VCaP (cell line): ENCODE data around the gene GTPBP2.

ENCODE experiments used
- H3K27ac ChIP-seq: fragments of 450-650 bp; 2 replicates; pipeline ENCODE4 v1.5.1; 2017
- TF ChIP-seq, protein P1 (sequence below): fragments of 450-650 bp; conservative IDR thresholded peaks from 2 replicates; pipeline ENCODE4 v1.5.1; 2017; ENCODE audit warnings: mild to moderate bottlenecking, moderate library complexity

GTPBP2 gene, protein sequence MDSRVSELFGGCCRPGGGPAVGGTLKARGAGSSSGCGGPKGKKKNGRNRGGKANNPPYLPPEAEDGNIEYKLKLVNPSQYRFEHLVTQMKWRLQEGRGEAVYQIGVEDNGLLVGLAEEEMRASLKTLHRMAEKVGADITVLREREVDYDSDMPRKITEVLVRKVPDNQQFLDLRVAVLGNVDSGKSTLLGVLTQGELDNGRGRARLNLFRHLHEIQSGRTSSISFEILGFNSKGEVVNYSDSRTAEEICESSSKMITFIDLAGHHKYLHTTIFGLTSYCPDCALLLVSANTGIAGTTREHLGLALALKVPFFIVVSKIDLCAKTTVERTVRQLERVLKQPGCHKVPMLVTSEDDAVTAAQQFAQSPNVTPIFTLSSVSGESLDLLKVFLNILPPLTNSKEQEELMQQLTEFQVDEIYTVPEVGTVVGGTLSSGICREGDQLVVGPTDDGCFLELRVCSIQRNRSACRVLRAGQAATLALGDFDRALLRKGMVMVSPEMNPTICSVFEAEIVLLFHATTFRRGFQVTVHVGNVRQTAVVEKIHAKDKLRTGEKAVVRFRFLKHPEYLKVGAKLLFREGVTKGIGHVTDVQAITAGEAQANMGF

DNA sequence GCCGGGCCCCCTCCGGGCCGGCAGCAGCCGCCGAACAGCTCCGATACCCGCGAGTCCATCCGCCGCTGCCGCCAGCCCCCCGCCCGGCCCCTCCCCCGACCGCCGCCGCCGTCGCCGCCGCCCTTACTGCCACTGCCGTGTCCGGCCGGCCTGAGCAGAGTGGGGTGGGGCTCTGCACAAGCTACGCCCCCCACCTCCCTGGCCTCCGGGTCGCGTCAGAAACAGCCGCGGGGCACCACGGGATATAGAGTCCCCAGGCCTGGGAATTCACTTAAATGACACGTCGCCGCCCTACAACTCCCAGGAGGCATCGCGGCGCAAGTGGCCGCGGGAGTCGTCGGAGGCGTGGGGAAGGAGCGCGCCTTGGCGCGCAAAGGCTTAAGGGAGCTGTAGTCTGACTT, at the start of gene GTPBP2:
GTPBP2 (minus strand) TSS at position 161 of the 401 bp plus-strand sequence; CDS start at position 59, 102 bp downstream.
- H3K27ac ChIP-seq, result peak within 1 kb of the TSS; percentile 93
- TF ChIP-seq, protein P1, sequence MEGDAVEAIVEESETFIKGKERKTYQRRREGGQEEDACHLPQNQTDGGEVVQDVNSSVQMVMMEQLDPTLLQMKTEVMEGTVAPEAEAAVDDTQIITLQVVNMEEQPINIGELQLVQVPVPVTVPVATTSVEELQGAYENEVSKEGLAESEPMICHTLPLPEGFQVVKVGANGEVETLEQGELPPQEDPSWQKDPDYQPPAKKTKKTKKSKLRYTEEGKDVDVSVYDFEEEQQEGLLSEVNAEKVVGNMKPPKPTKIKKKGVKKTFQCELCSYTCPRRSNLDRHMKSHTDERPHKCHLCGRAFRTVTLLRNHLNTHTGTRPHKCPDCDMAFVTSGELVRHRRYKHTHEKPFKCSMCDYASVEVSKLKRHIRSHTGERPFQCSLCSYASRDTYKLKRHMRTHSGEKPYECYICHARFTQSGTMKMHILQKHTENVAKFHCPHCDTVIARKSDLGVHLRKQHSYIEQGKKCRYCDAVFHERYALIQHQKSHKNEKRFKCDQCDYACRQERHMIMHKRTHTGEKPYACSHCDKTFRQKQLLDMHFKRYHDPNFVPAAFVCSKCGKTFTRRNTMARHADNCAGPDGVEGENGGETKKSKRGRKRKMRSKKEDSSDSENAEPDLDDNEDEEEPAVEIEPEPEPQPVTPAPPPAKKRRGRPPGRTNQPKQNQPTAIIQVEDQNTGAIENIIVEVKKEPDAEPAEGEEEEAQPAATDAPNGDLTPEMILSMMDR, result no peak

DNA sequence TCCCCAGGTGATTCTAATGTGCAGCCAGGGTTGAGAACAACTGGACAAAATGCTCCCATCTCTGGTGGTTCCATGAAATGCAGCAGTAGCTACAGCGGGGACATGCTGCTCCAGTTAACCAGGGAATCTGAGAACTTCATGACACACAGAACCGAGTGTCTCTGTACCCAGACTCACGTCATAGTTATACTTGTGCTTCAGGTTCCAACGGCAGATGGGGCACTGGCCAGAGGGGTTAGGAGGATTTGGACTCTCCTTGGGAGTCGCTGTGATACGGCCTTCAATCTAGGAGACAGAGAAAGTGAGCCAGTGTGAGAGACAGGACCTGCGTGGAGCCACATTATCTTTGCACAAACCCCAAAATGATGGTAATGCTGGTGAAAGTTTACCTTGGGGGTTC, 49.3 kb upstream of the GTPBP2 start:
- TF ChIP-seq, protein P1, result no peak
- no peak overlapping the region for H3K27ac ChIP-seq

- no peak overlapping the region for H3K27ac ChIP-seq
- TF ChIP-seq, protein P1, result no peak
Measured at GRCh38 chr6:43677759-43678158, 48.7 kb upstream of the GTPBP2 start.

- TF ChIP-seq, protein P1, result no peak
- no peak overlapping the region for H3K27ac ChIP-seq
Measured at GRCh38 chr6:43676962-43677606, 48.0 kb upstream of the GTPBP2 start.

DNA sequence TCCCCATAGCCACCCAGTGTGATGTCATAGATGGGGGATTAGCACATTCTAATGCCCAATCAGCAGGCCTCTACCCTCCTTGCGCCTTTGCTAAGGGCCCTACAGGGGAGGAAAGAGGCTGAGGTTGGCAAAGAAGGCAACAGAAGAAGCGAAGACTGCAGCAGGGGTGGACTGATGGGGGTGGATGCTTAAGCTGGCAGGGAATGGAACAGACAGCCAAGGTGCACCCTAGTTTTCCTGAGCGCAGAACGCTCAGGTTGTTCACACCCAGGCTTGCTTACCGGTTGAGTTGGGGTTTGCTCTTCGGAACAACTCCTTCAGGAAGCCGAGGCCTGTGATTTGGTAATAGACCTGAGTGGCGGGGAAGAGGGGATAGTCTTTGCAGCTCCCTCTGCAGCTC, 45.9 kb upstream of the GTPBP2 start:
- H3K27ac ChIP-seq, result no peak overlapping the region
- TF ChIP-seq, protein P1, result no peak

DNA sequence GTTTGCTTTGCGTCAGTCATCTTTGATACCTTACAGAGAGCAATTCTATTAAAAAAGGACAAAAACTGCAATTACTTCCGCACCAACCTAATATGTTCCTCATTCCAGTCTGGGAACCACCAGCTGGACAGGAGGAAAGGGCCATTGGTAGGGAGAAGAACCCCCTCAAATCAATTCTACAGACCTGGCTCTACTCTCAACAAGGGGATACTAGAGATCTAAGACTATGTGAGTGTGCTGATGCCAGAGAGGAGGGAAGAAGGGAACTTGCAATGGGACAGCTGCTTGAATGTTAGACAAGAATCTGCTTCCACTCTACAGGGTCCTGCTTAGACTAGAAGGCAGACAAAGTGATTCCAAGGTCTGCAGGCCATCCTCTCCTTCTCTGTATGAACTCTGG, 45.2 kb upstream of the GTPBP2 start:
- no peak overlapping the region for H3K27ac ChIP-seq
- TF ChIP-seq, protein P1, result no peak

GRCh38 chr6:43673444-43674084, 44.5 kb upstream of the GTPBP2 start:
- TF ChIP-seq, protein P1, result no peak
- H3K27ac ChIP-seq, result no peak overlapping the region
